Measurements from ENCODE around the gene PIK3CG.
A peak's percentile ranks its signal among the peaks of the same experiment; 100 is the strongest.
"Not testable (repeated sequence)": the region's sequence is repeated elsewhere in the genome, so short reads cannot be mapped to it uniquely, and the experiment has no call there.

Gene PIK3CG

DNA sequence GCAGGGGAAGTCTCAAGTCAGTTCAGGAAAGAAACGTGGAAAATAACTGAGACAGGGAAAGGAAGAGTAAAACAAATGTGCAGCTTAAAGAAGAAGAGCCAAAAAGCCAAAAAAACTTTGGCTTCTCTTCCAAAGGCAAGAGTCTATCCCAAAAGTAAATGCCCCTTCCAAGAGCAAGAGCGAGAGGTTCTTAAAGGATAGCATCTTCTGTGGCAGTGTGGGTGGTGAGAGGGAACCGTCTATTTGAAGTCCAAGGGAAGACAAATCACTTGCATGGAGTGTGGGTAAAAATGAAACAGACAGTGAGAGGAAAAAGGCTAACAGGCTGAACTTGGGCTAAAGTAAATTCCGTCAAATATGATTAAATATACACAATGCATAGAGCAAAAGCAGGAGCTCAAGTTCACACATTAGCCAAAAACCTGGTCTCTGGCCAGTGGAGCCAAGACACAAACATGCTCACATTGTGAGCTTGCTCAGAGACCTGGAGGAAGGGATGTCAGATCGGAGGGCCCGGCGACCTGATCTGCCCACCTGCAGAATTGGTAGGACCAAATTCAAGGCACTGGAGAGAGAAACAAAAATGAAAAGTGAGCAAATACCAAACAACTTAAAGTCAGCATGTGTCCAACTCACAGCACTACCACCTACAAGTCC is 87.0 kb downstream of the PIK3CG start:
- H3K27me3 ChIP-seq (ENCODE audit: low read depth, low read length) = no peaks in the 10 kb centered on the region
- H3K27ac ChIP-seq (ENCODE audit: low read length) = peak overlapping the region; percentile 40
- no peaks in the 10 kb centered on the region for H3K36me3 ChIP-seq (ENCODE audit: control insufficient read depth in 1 of 2, insufficient read depth in 2 of 2, low read length in 2 of 2)
- H3K4me1 ChIP-seq (ENCODE audit: control insufficient read depth in 1 of 2, insufficient read depth in 2 of 2, low read length in 2 of 2) = peaks cover 6 to 8% of the 10 kb centered on the region in 2 donors
- no peak overlapping the region for H3K4me3 ChIP-seq (ENCODE audit: low read depth in 1 of 2, low read length in 2 of 2)
- H3K9me3 ChIP-seq (ENCODE audit: control insufficient read depth in 1 of 2, low read length in 2 of 2) = no peaks in the 10 kb centered on the region

DNA sequence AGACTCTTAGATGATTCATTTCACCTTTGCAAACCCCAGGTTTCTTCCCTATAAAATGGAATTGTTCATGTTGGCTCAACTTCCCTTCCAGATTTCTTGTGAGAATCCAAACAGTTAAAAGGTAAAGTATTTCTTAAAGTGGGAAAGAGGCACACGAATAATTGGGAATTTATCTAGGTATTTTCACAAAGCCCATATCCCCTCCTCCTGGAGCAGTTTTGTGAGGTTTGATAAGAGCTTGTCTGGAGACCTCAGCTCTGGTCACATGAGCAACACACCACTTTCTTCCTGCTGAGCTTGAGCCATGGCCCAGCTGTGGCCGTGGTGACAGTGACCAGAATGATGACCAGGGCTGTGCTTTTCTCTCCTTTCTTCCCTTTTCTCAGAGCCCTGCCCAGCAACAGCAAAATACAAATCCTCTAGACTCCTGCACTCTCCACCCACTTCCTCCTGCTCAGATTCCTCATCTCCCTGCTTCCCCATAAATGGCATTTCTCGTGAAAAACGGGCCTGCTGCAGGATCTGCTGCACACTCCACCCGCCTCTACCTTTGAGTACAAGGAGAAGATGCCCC is 87.7 kb downstream of the PIK3CG start:
- Histone ChIP-seq H3K4me3 (ENCODE audit: low read depth in 1 of 2, low read length in 2 of 2) (no peak overlapping the region), H3K27ac (ENCODE audit: low read length) (peak overlapping the region; percentile 40), H3K27me3 (ENCODE audit: low read depth, low read length) (no peaks in the 10 kb centered on the region), H3K9me3 (ENCODE audit: control insufficient read depth in 1 of 2, low read length in 2 of 2) (no peaks in the 10 kb centered on the region), H3K4me1 (ENCODE audit: control insufficient read depth in 1 of 2, insufficient read depth in 2 of 2, low read length in 2 of 2) (peaks cover 6 to 8% of the 10 kb centered on the region in 2 donors), H3K36me3 (ENCODE audit: control insufficient read depth in 1 of 2, insufficient read depth in 2 of 2, low read length in 2 of 2) (no peaks in the 10 kb centered on the region)

DNA sequence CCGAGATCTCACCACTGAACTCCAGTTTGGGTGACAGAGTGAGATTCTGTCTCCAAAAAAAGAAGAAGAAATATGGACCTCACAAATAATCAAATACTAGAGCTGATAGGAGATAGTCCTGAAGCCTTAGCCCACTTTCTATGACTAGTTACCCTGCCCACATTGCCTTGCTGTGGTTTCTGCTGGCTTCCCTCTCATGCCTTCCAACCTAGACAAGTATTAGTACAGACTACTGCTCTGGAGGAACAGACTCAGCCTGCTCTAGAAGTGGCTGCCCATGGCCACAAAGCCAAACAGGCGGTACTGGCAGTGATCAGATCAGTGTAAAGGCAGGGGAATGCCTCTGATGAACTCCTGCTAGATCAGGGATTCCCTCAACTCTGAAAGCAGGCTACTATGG is 89.8 kb downstream of the PIK3CG start:
- H3K36me3 ChIP-seq (ENCODE audit: control insufficient read depth in 1 of 2, insufficient read depth in 2 of 2, low read length in 2 of 2) = no peaks in the 10 kb centered on the region
- no peak overlapping the region for H3K4me3 ChIP-seq (ENCODE audit: low read depth in 1 of 2, low read length in 2 of 2)

DNA sequence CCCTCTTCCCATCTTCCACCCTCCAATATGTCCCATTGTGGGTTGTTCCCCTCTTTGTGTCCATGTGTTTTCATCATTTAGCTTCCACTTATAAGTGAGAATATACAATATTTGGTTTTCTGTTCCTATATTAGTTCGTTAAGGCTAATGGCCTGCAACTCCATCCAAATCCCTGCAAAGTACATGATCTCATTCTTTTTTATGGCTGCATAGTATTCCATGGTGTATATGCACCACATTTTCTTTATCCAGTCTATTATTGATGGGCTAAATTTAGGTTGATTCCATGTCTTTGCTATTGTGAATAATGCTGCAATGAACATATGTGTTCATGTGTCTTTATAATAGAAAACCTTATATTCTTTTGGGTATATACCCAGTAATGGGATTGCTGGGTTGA is 90.8 kb downstream of the PIK3CG start:
- not testable (repeated sequence) for H3K27me3 ChIP-seq (ENCODE audit: low read depth, low read length); H3K4me1 ChIP-seq (ENCODE audit: control insufficient read depth in 1 of 2, insufficient read depth in 2 of 2, low read length in 2 of 2); H3K9me3 ChIP-seq (ENCODE audit: control insufficient read depth in 1 of 2, low read length in 2 of 2); H3K36me3 ChIP-seq (ENCODE audit: control insufficient read depth in 1 of 2, insufficient read depth in 2 of 2, low read length in 2 of 2); H3K4me3 ChIP-seq (ENCODE audit: low read depth in 1 of 2, low read length in 2 of 2); H3K27ac ChIP-seq (ENCODE audit: low read length)

More for the DNA sequence above, 89.8 kb downstream of the PIK3CG start:
- Histone ChIP-seq H3K9me3 (ENCODE audit: control insufficient read depth in 1 of 2, low read length in 2 of 2) (no peaks in the 10 kb centered on the region), H3K27me3 (ENCODE audit: low read depth, low read length) (no peaks in the 10 kb centered on the region), H3K4me1 (ENCODE audit: control insufficient read depth in 1 of 2, insufficient read depth in 2 of 2, low read length in 2 of 2) (peaks cover 6 to 8% of the 10 kb centered on the region in 2 donors), H3K27ac (ENCODE audit: low read length) (no peak overlapping the region)

Data from muscle layer of duodenum (tissue), 2 donors.